Measurements from ENCODE around the gene SLC35D3. TPM values are rescaled to one million over a fixed set of nuclear protein-coding genes. Genes with fewer than 3 reads are reported as not detected.
A peak's percentile ranks its signal among the peaks of the same experiment; 100 is the strongest.

SLC35D3 gene
- total and polyA plus RNA-seq, 8 donors: 0.08 to 0.31 (median 0.18) TPM; not detected in 5

DNA sequence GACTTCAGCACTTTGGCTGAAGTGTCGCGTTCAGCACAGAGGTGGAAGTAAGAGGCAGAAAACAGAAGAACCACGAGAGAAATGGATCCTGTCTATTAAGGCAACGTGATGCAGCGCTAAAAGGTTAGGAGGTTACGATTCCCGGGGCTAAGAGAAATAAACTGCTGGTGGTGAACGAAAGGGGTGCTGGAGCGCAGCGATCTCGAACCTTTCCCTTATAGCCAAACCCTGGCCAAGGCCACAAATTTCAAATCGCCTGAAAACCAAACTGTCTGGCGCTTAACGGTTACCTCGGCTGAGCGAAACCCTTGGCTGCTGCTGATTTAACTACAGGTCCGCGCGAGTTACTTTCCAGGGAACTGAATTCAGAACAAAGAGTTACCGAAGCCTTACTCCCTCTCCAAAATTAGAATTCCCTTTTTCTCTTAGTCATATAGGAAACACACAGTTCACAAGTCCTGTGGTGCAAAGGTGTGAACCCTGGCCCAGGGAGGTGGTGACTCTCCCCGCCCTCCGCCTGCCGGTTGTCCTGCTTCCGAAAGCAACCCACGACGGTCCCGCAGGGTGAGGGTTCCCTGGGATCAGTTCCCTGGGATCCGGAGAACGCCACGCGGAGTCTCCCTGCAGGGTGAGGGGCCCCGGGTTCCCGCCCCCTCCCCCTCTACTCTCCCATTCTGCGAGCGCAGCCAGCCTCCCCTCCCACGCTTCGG is 1.3 kb upstream of the SLC35D3 start:
- Histone ChIP-seq H3K4me3 (peak overlapping the region; percentile 53 to 78 (median 60)), H3K27ac (peak overlapping the region in 1 of 5 donors; percentile 4), H3K36me3 (peaks cover 0 to 11% (median 3%) of the 10 kb centered on the region in 4 donors), H3K27me3 (peaks cover 14 to 70% (median 55%) of the 10 kb centered on the region in 3 donors), H3K9me3 (no peaks in the 10 kb centered on the region), H3K4me1 (peaks cover 38 to 39% (median 39%) of the 10 kb centered on the region in 4 donors)
- TF ChIP-seq EP300 (IDR thresholded peaks at IDR 0.05) (no peak), POLR2AphosphoS5 (IDR thresholded peaks at IDR 0.05) (no peak), POLR2A (IDR thresholded peaks at IDR 0.05) (no peak)
- TF ChIP-seq, protein P1, sequence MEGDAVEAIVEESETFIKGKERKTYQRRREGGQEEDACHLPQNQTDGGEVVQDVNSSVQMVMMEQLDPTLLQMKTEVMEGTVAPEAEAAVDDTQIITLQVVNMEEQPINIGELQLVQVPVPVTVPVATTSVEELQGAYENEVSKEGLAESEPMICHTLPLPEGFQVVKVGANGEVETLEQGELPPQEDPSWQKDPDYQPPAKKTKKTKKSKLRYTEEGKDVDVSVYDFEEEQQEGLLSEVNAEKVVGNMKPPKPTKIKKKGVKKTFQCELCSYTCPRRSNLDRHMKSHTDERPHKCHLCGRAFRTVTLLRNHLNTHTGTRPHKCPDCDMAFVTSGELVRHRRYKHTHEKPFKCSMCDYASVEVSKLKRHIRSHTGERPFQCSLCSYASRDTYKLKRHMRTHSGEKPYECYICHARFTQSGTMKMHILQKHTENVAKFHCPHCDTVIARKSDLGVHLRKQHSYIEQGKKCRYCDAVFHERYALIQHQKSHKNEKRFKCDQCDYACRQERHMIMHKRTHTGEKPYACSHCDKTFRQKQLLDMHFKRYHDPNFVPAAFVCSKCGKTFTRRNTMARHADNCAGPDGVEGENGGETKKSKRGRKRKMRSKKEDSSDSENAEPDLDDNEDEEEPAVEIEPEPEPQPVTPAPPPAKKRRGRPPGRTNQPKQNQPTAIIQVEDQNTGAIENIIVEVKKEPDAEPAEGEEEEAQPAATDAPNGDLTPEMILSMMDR (IDR thresholded peaks at IDR 0.05): no peak
- DNase-seq: peak in 1 of 2 donors; percentile 39
- intact Hi-C loops (cut with DNase I; ENCODE audit: low total_unique reads): no loop called here
- WGBS, 5 donors: 3 to 6% (median 5%) methylated on average over 32 to 37 of the region's 37 CpGs

DNA sequence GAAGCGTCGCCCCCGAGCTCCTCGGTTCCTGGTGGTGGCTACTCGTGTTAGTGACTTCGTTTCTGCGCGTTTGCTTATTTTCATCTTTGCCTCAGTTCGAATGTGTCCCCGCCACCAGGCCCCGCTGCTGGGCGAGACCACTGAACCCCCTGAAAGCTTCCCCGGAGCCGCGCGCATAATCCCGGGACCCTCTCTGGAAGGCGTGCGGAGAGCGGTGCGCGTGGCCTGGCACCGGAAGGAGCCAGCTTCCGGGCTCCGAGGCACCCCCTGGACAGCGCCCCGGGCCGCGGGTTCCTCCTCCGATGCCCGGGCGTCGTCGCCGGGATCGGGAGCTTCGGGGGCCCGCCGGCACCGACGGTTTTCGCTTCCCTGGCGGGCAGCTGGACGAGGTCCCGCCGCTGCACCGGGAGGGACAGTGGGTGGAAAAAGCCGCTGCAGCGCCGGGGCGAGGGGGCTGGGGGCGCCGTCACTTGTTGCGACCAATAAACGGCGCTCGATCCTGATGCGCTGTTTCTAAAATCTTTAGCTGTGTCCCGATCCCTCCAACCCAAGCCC is 643 bp upstream of the SLC35D3 start:
- H3K27ac ChIP-seq: peak overlapping the region in 3 of 5 donors; percentile 0 to 25 (median 4)
- no peaks in the 10 kb centered on the region for H3K9me3 ChIP-seq
- peaks cover 0 to 7% (median 0%) of the 10 kb centered on the region in 4 donors for H3K36me3 ChIP-seq
- intact Hi-C loops (cut with DNase I; ENCODE audit: low total_unique reads): no loop called here
- peaks cover 14 to 70% (median 55%) of the 10 kb centered on the region in 3 donors for H3K27me3 ChIP-seq
- H3K4me3 ChIP-seq: peak overlapping the region; percentile 53 to 78 (median 60)
- WGBS, 5 donors: 0 to 2% (median 1%) methylated on average over 13 to 59 of the region's 59 CpGs
- peaks cover 38 to 39% (median 39%) of the 10 kb centered on the region in 4 donors for H3K4me1 ChIP-seq
- TF ChIP-seq EP300 (IDR thresholded peaks at IDR 0.05) (no peak), POLR2AphosphoS5 (IDR thresholded peaks at IDR 0.05) (no peak), POLR2A (IDR thresholded peaks at IDR 0.05) (no peak)
- TF ChIP-seq, protein P1 (IDR thresholded peaks at IDR 0.05): no peak
- DNase-seq: peak in 1 of 2 donors; percentile 62

DNA sequence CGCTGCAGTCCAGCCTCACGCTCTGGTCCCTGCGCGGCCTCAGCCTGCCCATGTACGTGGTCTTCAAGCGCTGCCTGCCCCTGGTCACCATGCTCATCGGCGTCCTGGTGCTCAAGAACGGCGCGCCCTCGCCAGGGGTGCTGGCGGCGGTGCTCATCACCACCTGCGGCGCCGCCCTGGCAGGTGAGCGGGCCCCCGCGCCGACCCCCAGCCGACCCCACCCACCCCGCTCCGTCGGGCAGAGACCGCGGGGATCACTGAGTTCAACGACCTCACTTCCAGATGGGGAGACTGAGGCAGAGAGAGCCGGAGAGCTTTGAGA is 545 bp downstream of the SLC35D3 start:
- WGBS, 5 donors: 0 to 3% (median 2%) methylated on average over 2 to 29 of the region's 29 CpGs
- no peaks in the 10 kb centered on the region for H3K36me3 ChIP-seq
- H3K4me1 ChIP-seq: peaks cover 38 to 39% (median 39%) of the 10 kb centered on the region in 4 donors
- no peaks in the 10 kb centered on the region for H3K9me3 ChIP-seq
- no peak for DNase-seq
- no peak overlapping the region for H3K27ac ChIP-seq
- peaks cover 14 to 68% (median 55%) of the 10 kb centered on the region in 3 donors for H3K27me3 ChIP-seq
- intact Hi-C loops (cut with DNase I; ENCODE audit: low total_unique reads): no loop called here
- no peak for TF ChIP-seq EP300 (IDR thresholded peaks at IDR 0.05)
- peak overlapping the region; percentile 53 to 78 (median 60) for H3K4me3 ChIP-seq

DNA sequence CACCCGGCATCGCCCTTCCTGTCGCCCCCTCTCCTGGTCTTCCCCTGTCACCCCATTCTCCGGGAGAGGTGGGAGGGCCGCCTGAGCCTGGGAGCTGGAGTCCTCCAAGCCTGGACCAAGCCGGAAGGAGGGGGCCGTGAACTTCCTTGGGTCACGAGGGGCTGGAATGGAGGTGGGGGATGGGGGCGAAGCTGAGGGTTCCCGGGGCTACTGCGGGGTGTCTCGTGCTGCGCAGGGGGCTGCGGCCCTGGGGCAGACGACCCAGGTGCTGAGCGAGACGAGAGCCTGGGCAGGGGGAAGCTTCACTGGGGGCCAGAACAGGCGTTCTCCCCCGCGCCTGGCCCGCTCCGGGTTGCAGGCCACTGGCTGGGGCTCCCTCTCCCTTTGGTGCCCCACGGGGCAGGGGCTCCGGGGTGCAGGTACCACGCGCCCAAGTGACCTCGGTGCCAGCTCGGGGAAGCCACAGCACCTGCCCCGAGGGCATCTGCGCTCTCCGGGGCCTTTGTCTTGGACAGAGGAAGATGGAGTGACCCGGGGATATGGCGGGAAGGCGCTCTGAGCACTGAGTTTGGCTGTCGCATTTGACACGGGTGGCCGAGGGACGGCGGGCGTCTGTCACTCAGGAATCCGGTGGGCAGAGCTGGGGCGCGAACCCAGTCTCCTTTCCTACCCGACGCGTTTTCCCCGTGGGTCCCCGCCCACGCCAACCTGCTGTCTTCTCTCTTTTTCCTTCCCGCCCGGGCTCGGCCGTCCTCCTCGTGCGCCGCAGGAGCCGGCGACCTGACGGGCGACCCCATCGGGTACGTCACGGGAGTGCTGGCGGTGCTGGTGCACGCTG is 1.2 kb downstream of the SLC35D3 start:
- Histone ChIP-seq H3K4me1 (peaks cover 38 to 39% (median 39%) of the 10 kb centered on the region in 4 donors), H3K36me3 (no peaks in the 10 kb centered on the region), H3K27ac (no peak overlapping the region), H3K9me3 (no peaks in the 10 kb centered on the region), H3K4me3 (peak overlapping the region; percentile 53 to 78 (median 60)), H3K27me3 (peaks cover 14 to 64% (median 55%) of the 10 kb centered on the region in 3 donors)
- peak in 1 of 2 donors; percentile 45 for DNase-seq
- TF ChIP-seq EP300 (IDR thresholded peaks at IDR 0.05): no peak
- TF ChIP-seq POLR2A (IDR thresholded peaks at IDR 0.05): no peak
- no peak for TF ChIP-seq POLR2AphosphoS5 (IDR thresholded peaks at IDR 0.05)
- TF ChIP-seq, protein P1 (IDR thresholded peaks at IDR 0.05): no peak
- intact Hi-C loops (cut with DNase I; ENCODE audit: low total_unique reads): no loop called here
- WGBS, 5 donors: 10 to 18% (median 14%) methylated on average over 29 to 65 of the region's 65 CpGs

All from stomach (tissue), 9 donors.